Activated T-cell treated with anti-CD3 and anti-CD28 coated beads for 24 hours (primary cell): ENCODE data around the gene IL23R.
A peak's percentile ranks its signal among the peaks of the same experiment; 100 is the strongest.

ENCODE experiments used
- DNase-seq: peaks from one replicate; pipeline ENCODE4 v3.0.0-alpha.2; 2020; ENCODE audit warnings: low read depth

IL23R gene

DNA sequence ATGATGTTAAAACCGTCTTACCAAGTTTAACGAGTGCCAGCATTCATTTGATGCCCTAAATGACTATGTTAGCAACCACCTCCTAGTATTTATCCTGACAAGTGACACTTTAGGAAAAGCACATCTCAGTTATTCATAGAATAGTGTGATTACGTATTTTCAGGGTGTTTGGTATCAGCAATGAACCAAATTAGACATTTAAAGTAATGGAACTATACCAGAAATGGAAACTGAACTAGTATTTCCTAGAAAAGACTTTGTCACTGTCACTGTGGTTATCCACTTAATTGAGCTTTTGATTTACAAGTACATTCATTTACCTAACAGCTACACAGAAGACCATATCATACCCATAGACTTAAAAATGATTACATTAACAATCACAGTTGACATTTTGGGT lies 137.8 kb downstream of the IL23R start:
- no peak for DNase-seq

DNA sequence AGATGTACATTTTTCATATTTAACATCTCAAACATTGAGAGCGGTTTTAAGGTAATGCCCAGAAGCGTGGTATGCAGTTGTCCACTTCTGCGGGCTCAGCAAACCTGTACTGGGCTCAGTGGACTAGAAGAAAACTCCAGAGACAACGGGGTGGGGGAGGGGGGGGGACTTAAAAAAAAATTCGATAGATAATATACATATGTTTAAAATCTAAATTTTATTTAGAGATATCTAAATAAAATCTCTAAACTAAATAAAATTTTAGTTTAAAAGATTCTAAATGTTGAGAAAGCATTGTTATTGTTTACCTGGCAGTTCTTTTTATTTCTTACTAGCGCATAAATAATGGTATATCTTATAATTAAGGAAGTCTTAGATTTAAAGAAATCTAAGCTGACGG lies 140.3 kb downstream of the IL23R start:
- DNase-seq, result no peak

DNA sequence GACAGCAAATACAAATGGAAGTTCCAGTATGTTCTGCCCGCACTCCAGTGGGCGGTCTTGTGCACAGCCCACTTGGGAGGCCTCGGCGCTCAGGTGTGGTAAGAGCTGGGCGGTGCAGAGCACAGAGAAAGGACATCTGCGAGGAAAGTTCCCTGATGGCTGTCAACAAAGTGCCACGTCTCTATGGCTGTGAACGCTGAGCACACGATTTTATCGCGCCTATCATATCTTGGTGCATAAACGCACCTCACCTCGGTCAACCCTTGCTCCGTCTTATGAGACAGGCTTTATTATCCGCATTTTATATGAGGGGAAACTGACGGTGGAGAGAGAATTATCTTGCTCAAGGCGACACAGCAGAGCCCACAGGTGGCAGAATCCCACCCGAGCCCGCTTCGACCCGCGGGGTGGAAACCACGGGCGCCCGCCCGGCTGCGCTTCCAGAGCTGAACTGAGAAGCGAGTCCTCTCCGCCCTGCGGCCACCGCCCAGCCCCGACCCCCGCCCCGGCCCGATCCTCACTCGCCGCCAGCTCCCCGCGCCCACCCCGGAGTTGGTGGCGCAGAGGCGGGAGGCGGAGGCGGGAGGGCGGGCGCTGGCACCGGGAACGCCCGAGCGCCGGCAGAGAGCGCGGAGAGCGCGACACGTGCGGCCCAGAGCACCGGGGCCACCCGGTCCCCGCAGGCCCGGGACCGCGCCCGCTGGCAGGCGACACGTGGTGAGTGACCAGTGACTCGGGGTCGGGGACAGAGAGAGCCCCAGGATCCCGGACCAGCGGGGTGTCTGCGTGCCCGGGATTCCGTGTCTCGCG lies 141.2 kb downstream of the IL23R start, which contains the start of gene IL12RB2:
TSS of gene IL12RB2 (plus strand) at position 623 of the 810 bp plus-strand sequence. CDS start 12,496 bp downstream, outside the sequence.
- peak; percentile 42 for DNase-seq

DNA sequence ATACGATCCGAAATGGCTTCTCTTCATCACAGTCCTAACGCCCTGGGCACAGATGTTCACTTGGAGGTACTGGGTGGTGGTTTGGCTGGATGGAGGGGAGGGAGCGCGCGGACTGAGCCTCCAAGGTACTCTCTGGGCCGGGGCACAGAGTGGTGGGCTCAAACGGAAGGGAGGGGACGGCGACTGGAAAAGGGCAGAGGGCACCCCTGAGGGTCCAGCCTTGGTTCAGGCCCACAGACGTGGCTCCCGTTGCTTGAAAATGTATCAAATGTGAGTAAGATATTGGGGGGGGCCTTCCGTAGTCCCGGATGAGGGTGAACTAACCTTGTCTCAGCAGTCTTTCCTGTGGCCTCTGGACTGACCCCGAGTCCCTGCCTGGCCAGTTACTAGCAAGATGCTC lies 141.9 kb downstream of the IL23R start:
- no peak for DNase-seq
